ENCODE data around the gene PDHX.

PDHX gene

DNA sequence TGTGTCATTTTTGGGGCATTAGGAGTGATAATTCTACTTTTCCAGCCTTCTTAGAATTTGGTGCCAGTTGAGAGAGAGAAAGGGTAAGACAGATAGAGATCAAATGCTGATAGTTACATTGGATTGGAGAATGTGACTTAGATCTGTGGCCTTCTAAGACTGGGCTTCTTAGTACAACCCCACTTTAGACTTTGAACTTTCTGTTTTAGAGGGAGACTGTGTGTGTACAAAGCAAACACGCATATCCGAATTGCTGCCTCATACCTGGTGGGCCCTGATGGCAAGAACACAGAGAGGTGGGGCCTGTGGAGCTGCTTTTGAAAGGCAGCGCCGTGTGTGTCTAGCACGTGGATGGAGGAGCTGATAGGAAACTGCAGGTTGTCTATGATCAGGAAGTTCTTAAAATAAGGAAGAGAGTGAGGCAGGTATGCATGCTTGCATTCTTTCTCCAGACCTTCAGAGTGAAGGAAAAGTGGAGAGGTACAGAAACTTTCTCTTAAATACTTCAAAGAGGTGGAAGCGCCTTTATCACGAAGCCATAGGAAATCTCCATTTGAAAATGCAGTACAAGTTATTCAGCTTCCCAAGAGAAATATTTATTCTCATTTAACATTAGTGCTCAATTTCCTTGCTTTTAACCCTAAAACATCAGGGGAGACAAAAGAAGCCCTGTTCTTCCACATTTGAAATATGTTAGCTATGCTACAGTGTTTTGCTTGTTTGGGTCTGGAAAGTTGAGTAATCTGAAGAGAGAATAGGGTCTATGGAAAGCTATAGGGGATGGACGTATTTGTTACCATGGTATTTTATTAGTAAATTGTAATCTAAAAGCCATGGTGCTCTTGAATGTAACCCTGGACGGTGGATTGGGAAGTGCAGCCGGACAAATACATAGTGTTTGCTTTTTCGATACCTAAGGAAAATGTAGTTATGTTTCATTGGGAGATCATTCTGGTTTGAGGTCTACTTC, 13.7 kb downstream of the PDHX start:
- no peak for DNase-seq (ENCODE audit: low read depth)
- no peak overlapping the region for H3K4me3 ChIP-seq (ENCODE audit: control insufficient read depth, low read depth, low read length)
- TF ChIP-seq, protein P1, sequence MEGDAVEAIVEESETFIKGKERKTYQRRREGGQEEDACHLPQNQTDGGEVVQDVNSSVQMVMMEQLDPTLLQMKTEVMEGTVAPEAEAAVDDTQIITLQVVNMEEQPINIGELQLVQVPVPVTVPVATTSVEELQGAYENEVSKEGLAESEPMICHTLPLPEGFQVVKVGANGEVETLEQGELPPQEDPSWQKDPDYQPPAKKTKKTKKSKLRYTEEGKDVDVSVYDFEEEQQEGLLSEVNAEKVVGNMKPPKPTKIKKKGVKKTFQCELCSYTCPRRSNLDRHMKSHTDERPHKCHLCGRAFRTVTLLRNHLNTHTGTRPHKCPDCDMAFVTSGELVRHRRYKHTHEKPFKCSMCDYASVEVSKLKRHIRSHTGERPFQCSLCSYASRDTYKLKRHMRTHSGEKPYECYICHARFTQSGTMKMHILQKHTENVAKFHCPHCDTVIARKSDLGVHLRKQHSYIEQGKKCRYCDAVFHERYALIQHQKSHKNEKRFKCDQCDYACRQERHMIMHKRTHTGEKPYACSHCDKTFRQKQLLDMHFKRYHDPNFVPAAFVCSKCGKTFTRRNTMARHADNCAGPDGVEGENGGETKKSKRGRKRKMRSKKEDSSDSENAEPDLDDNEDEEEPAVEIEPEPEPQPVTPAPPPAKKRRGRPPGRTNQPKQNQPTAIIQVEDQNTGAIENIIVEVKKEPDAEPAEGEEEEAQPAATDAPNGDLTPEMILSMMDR (conservative IDR thresholded peaks at IDR 0.05; ENCODE audit: control insufficient read depth, insufficient read depth, low read depth, low read length), result no peak

GRCh38 chr11:34936945-34937629, 20.7 kb downstream of the PDHX start:
- DNase-seq (ENCODE audit: low read depth), result no peak
- H3K4me3 ChIP-seq (ENCODE audit: control insufficient read depth, low read depth, low read length), result no peak overlapping the region
- TF ChIP-seq, protein P1 (conservative IDR thresholded peaks at IDR 0.05; ENCODE audit: control insufficient read depth, insufficient read depth, low read depth, low read length), result no peak

DNA sequence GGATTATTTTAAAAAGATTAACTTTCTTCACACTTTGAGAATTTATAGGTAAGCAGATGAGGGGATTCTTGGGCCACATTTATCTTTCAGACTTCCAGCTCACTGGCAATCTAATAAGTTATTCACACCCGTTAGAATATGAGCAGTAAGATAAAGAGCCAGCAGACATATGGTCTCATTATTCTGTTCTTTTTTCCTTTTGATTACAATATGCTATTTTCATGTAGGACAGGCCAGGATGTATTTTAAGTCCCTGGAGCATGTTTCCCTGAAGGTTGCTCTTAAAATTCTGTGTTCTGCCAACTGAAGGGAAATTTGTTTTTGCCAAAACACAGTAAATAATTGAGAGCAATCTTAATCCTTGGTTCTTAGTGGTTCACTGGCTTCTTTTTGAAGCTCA, 22.2 kb downstream of the PDHX start:
- no peak for DNase-seq (ENCODE audit: low read depth)
- H3K4me3 ChIP-seq (ENCODE audit: control insufficient read depth, low read depth, low read length), result no peak overlapping the region
- TF ChIP-seq, protein P1 (conservative IDR thresholded peaks at IDR 0.05; ENCODE audit: control insufficient read depth, insufficient read depth, low read depth, low read length), result no peak

- TF ChIP-seq, protein P1 (conservative IDR thresholded peaks at IDR 0.05; ENCODE audit: control insufficient read depth, insufficient read depth, low read depth, low read length), result peak; percentile 21
- DNase-seq (ENCODE audit: low read depth), result peak; percentile 8
- no peak overlapping the region for H3K4me3 ChIP-seq (ENCODE audit: control insufficient read depth, low read depth, low read length)
These were observed 23.7 kb downstream of the PDHX start for GRCh38 chr11:34940026-34940677.

- TF ChIP-seq, protein P1 (conservative IDR thresholded peaks at IDR 0.05; ENCODE audit: control insufficient read depth, insufficient read depth, low read depth, low read length), result no peak
- DNase-seq (ENCODE audit: low read depth), result no peak
- H3K4me3 ChIP-seq (ENCODE audit: control insufficient read depth, low read depth, low read length), result no peak overlapping the region
These were observed 25.3 kb downstream of the PDHX start for GRCh38 chr11:34941688-34942087.

DNA sequence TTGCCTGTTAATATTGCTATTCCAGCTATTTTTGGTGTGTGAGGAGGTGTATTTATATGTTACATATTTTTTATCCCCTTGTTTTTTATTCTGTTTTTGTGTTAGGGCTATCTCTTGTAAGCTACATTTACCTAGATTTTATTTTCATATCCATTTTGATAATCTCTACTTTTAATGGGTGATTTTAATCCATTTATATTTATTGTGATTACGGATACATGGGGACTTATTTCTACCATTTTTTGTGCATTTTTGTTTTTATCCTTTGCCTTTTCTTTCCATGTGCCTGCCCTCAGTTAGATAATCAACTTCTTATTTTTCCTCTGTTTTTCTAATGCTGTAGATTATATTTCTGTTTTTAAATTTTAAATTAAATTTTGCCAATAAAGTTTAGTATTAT, 28.3 kb downstream of the PDHX start:
- TF ChIP-seq, protein P1 (conservative IDR thresholded peaks at IDR 0.05; ENCODE audit: control insufficient read depth, insufficient read depth, low read depth, low read length), result no peak
- no peak for DNase-seq (ENCODE audit: low read depth)
- H3K4me3 ChIP-seq (ENCODE audit: control insufficient read depth, low read depth, low read length), result no peak overlapping the region
